Keratinocyte (primary cell): Measurements from ENCODE around the gene GCH1.

ENCODE experiments used
- CTCF ChIP-seq, 3 experiments: IDR thresholded peaks in 1 of 3; conservative IDR thresholded peaks in 1 of 3; optimal IDR thresholded peaks in 1 of 3; 2 replicates in 2 of 3; 3 replicates in 1 of 3; pipeline versions ENCODE3 to v1.5.1; 2011; ENCODE audit warnings: low read length in 3 of 3, mild to moderate bottlenecking in 3 of 3, moderate library complexity in 2 of 3, control low read depth in 1 of 3, inconsistent platforms in 1 of 3; ENCODE audit not compliant: insufficient read depth in 2 of 3; ENCODE audit errors: extremely low read depth in 1 of 3
- EZH2 ChIP-seq: IDR thresholded peaks from one replicate; pipeline ENCODE4 v1.6.1; 2012; ENCODE audit warnings: inconsistent platforms, mild to moderate bottlenecking, low read length, moderate library complexity

GRCh38 chr14:54845641-54846040 lies 57.0 kb downstream of the GCH1 start:
- no peak for TF ChIP-seq CTCF (optimal IDR thresholded peaks at IDR 0.05 in 1 of 3, IDR thresholded peaks at IDR 0.05 in 1 of 3, conservative IDR thresholded peaks at IDR 0.05 in 1 of 3; ENCODE audit: extremely low read depth in 1 of 3, insufficient read depth in 2 of 3, low read length in 3 of 3)
- TF ChIP-seq EZH2, result no peak
